Effector memory CD4-positive, alpha-beta T cell (primary cell): ENCODE results near the gene JAKMIP2.

Source experiments
- DNase-seq, 3 donors: peaks; one replicate each; pipeline ENCODE4 v3.0.0-alpha.2; 2020
- H3K27ac ChIP-seq: 2 replicates; pipeline ENCODE4 v1.7.0; 2013; ENCODE audit warnings: mild to moderate bottlenecking, low read length, moderate library complexity; ENCODE audit not compliant: insufficient read depth, poor library complexity, severe bottlenecking
- H3K27me3 ChIP-seq: replicated peaks from 2 replicates; pipeline ENCODE4 v1.7.0; 2013; ENCODE audit warnings: mild to moderate bottlenecking, low read length; ENCODE audit not compliant: insufficient read depth, control insufficient read depth, poor library complexity, severe bottlenecking
- H3K36me3 ChIP-seq: 2 replicates; pipeline ENCODE4 v1.7.0; 2013; ENCODE audit warnings: mild to moderate bottlenecking, low read length, moderate library complexity; ENCODE audit not compliant: control insufficient read depth, insufficient read depth
- H3K4me1 ChIP-seq: 2 replicates; pipeline ENCODE4 v1.7.0; 2013; ENCODE audit warnings: low read length, mild to moderate bottlenecking; ENCODE audit not compliant: control insufficient read depth, insufficient read depth, poor library complexity, severe bottlenecking
- H3K4me3 ChIP-seq: 2 replicates; pipeline ENCODE4 v1.7.0; 2013; ENCODE audit warnings: low read length, low read depth, mild to moderate bottlenecking; ENCODE audit not compliant: insufficient read depth, poor library complexity, severe bottlenecking
- H3K9me3 ChIP-seq: 2 replicates; pipeline ENCODE4 v1.7.0; 2013; ENCODE audit warnings: mild to moderate bottlenecking, low read length, moderate library complexity; ENCODE audit not compliant: control insufficient read depth

Gene JAKMIP2

DNA sequence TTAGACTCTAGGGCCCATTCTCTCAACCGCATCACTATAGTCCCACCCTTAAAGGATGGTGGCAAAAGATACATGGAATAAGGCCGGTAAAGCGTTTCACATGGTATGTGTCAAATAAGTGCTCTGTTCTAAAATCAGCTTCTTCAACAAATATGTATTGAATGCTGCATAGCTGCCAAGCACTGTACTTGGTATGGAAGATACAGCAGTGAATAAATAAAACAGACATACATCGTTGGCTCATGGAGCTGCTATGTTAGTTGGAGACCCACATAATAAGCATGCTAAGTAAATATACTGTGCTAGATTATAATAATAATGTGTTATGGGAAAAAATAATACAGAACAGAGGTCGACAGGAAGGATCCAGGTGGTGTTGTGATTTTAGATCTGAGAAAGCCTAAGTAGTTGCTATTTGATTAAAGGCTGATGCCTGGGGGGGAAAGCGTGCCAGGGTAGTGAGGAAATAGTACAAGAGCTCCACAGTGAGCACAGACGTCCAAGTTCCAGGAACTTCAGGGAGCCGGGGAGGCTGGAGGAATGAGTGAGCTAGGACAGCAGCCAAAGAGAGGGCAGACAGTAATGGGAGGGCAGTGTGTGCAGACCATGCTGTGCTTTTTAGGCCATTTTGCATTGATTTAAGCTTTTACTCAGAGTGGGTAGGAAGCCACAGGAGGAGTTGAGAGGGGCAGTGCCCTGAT is 93.7 kb downstream of the JAKMIP2 start:
- Histone ChIP-seq H3K27me3 (no peaks in the 10 kb centered on the region), H3K4me3 (no peak overlapping the region), H3K4me1 (no peaks in the 10 kb centered on the region), H3K9me3 (no peaks in the 10 kb centered on the region), H3K36me3 (no peaks in the 10 kb centered on the region), H3K27ac (no peak overlapping the region)
- DNase-seq: no peak

DNA sequence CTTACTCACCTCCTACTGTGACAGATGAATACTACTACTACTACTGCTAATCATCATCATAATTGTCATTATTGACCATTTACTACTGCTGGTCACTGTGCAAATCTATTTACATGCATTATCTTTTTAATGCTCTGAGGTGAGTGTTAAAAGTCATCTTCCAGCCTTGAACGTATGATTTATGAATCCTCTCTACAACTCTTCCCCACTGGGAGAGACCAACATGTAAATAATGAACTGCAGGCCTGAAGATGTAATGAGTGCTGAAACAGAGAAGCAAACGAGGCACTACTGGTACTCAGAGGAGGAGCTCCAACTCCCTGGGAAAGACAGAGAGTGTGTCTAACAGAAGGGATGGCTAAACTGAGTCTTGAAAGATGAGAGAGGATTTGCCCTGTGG is 95.4 kb downstream of the JAKMIP2 start:
- Histone ChIP-seq H3K36me3 (no peaks in the 10 kb centered on the region), H3K4me3 (no peak overlapping the region), H3K27ac (no peak overlapping the region), H3K4me1 (no peaks in the 10 kb centered on the region), H3K9me3 (no peaks in the 10 kb centered on the region), H3K27me3 (no peaks in the 10 kb centered on the region)
- DNase-seq: no peak

DNA sequence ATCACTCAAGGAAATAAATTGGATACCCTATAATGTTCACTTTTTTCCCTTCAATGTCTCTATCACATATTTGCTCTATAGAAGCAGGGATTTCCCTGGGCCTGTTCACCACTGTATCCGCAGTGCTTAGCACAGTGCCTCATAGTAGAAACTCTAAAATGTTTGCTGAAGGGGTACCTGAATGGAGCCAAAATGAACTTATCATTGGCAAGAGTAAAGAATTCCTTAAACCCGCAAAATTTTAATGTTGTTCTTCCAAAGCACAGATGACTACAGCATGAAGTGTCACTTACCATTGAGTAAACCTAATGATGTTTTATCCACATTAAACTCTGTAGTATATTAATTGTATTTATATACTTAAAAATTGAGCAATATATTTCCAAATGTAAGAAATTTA is 96.1 kb downstream of the JAKMIP2 start:
- Histone ChIP-seq H3K4me1 (no peaks in the 10 kb centered on the region), H3K36me3 (no peaks in the 10 kb centered on the region), H3K9me3 (no peaks in the 10 kb centered on the region), H3K27me3 (no peaks in the 10 kb centered on the region), H3K4me3 (no peak overlapping the region), H3K27ac (no peak overlapping the region)
- no peak for DNase-seq

DNA sequence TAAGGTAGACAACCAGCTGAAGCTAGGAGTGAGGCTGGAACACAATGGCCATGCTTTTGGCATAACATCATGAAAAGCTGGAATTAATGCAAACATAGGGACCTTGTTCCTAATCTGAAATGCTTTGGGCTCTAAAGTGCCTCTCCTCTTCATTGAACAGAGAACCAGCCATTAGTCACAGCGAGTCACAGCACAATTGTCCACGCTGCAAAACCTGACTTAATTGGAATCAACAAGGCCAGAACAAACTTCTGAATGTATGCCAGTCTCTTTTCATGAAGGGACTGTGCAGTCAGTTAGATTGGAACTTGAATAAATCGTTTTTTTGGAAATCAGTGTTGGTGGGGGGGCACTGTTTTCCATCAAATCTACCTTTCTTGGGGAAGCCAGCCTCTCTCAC is 96.5 kb downstream of the JAKMIP2 start:
- H3K36me3 ChIP-seq: no peaks in the 10 kb centered on the region
- no peak overlapping the region for H3K4me3 ChIP-seq
- no peak for DNase-seq
- no peaks in the 10 kb centered on the region for H3K27me3 ChIP-seq
- H3K4me1 ChIP-seq: no peaks in the 10 kb centered on the region
- no peak overlapping the region for H3K27ac ChIP-seq
- H3K9me3 ChIP-seq: no peaks in the 10 kb centered on the region

DNA sequence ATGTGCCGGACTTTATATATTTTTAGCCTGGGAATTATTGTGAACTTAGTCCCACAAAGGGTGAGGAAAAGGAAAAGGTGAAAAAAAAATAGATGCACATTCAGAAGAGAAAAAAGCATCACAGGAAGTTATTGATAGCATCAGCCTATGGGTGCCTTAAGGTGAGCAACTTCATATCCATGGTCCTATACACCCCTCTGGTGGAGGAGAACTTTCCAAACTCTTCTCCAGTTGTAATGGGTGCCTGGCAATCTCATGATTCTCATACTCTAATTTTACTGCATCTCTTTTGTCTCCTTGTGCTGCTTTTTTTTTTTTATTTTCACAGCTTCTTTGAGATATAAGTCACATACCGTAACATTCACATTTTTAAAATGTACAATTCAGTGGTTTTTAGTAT is 107.4 kb downstream of the JAKMIP2 start:
- H3K4me3 ChIP-seq: no peak overlapping the region
- no peaks in the 10 kb centered on the region for H3K27me3 ChIP-seq
- H3K36me3 ChIP-seq: no peaks in the 10 kb centered on the region
- H3K4me1 ChIP-seq: no peaks in the 10 kb centered on the region
- no peak overlapping the region for H3K27ac ChIP-seq
- DNase-seq: no peak
- no peaks in the 10 kb centered on the region for H3K9me3 ChIP-seq

DNA sequence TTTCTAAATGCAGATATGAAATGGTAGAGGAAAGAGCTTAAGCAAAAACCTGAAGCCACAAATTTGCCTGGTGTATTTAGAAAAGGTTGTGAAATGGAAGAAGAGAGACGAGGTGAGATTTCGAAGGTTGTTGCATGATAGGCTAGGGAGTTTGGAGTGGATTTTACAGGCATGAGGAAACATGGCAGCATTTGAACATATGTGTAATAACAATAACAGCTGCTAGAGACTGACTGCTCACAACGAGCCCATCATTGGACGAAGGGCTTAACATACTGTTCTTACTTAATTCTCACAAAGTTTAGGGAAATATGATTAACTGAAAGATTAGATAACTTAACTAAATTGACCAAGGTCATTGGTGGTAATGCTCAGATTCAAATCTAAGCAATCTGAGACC is 108.1 kb downstream of the JAKMIP2 start:
- Histone ChIP-seq H3K27me3 (no peaks in the 10 kb centered on the region), H3K4me3 (no peak overlapping the region), H3K4me1 (no peaks in the 10 kb centered on the region), H3K9me3 (no peaks in the 10 kb centered on the region), H3K27ac (no peak overlapping the region), H3K36me3 (no peaks in the 10 kb centered on the region)
- DNase-seq: no peak

DNA sequence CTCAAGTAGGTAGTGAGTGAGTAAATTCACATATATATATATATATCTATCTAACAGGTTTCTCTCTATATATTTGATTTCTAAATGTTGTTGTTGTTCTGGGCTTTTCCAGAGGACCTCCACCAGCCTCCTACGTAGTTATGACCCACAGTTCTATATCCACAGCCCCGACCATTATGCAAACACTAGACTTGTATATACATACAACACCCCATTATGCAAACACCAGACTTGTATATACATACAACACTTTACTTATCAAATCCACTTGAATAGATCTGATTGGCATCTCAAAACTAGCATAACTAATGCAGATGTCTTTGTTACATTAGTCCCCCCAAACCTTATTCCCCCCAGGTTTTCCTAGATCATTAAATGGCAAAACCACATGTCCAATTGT is 108.7 kb downstream of the JAKMIP2 start:
- Histone ChIP-seq H3K4me1 (no peaks in the 10 kb centered on the region), H3K27me3 (no peaks in the 10 kb centered on the region), H3K9me3 (no peaks in the 10 kb centered on the region), H3K27ac (no peak overlapping the region), H3K4me3 (no peak overlapping the region), H3K36me3 (no peaks in the 10 kb centered on the region)
- DNase-seq: no peak

DNA sequence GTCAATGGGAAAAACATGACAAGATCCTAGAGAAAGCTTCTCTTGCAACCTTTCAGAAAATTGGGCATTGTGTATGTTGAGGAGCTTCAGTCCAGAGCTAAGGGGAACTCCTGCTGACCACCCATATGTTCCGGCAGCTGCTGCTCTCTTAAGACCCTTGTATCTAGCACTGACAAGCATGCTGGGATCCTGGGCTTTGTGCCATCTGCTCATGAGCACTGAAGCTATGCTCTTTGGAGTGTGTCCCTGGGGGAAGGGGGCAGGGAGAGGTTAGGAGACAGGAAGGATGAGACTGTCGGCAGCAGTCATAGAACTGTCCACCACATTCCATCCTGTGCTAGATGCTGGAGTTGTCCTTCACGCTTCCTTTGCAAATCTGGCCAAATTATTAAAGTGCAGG is 109.3 kb downstream of the JAKMIP2 start:
- H3K4me3 ChIP-seq: no peak overlapping the region
- H3K27ac ChIP-seq: no peak overlapping the region
- H3K36me3 ChIP-seq: peaks cover under 1% of the 10 kb centered on the region
- no peak for DNase-seq
- H3K27me3 ChIP-seq: no peaks in the 10 kb centered on the region
- H3K4me1 ChIP-seq: no peaks in the 10 kb centered on the region
- H3K9me3 ChIP-seq: no peaks in the 10 kb centered on the region

DNA sequence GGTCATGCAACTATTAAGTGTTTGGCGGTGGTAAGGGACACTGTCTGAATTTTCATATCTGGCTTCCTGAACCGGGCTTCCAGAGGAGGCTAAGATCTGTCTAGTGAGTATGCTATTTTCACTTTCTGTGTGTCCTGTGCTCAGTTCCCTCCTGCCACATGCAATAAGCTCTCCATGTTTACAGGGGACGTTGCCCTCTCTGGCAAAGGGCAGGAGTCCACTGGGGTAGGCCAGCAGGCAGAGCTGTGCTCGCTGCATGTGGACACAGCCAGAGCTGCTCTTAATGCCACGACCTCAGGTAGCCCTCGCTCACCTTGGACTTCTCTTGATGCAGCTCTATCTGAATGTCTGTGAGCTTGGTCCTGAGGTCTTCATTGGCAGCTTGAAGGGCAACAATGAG is 111.2 kb downstream of the JAKMIP2 start:
- Histone ChIP-seq H3K4me1 (no peaks in the 10 kb centered on the region), H3K27me3 (no peaks in the 10 kb centered on the region)
- DNase-seq: no peak

DNA sequence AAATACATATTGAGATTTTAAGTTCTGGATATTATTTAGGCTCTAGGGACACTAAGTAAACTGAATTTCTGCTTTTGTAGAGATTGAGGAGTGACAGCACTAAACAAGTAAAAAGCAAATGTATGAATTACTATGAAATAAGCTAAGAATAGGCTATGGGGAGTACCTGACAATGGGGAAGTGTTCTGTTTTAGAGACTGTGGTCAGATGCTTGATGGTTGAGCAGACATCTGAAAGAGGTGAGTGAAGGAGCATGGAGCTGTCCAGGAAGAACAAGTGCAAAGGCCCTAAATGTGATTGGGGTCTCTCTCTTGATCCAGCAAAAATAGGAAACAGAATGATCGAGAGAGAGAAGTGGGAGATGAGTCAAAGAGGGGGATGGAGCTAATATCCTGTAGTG is 111.7 kb downstream of the JAKMIP2 start:
- peaks cover 3% of the 10 kb centered on the region for H3K36me3 ChIP-seq

More for the DNA sequence above, 111.2 kb downstream of the JAKMIP2 start:
- H3K27ac ChIP-seq: no peak overlapping the region
- no peak overlapping the region for H3K4me3 ChIP-seq
- H3K9me3 ChIP-seq: no peaks in the 10 kb centered on the region
- H3K36me3 ChIP-seq: peaks cover 3% of the 10 kb centered on the region

More for the DNA sequence above, 111.7 kb downstream of the JAKMIP2 start:
- DNase-seq: no peak
- H3K27me3 ChIP-seq: no peaks in the 10 kb centered on the region
- H3K4me1 ChIP-seq: no peaks in the 10 kb centered on the region
- H3K4me3 ChIP-seq: no peak overlapping the region
- H3K9me3 ChIP-seq: no peaks in the 10 kb centered on the region
- no peak overlapping the region for H3K27ac ChIP-seq
